HUES48 (cell line): Measurements from ENCODE around the gene SORD.
"Not testable (repeated sequence)": the region's sequence is repeated elsewhere in the genome, so short reads cannot be mapped to it uniquely, and the experiment has no call there.

Source experiments
- H3K27ac ChIP-seq: one replicate; pipeline ENCODE4 v1.7.0; 2013; ENCODE audit warnings: low read depth, low read length, inconsistent platforms
- H3K27me3 ChIP-seq: 2 replicates; pipeline ENCODE4 v1.6.1; 2013; ENCODE audit warnings: mild to moderate bottlenecking, low read length; ENCODE audit not compliant: control insufficient read depth, insufficient read depth
- H3K36me3 ChIP-seq: 2 replicates; pipeline ENCODE4 v1.6.1; 2013; ENCODE audit warnings: low read length; ENCODE audit not compliant: control insufficient read depth, insufficient read depth
- H3K4me1 ChIP-seq: 2 replicates; pipeline ENCODE4 v1.6.1; 2013; ENCODE audit warnings: mild to moderate bottlenecking, low read length; ENCODE audit not compliant: control insufficient read depth, insufficient read depth
- H3K4me3 ChIP-seq: 2 replicates; pipeline ENCODE4 v1.5.1; 2013; ENCODE audit warnings: mild to moderate bottlenecking, low read depth, low read length
- H3K9ac ChIP-seq: 2 replicates; pipeline ENCODE4 v1.6.1; 2013; ENCODE audit warnings: mild to moderate bottlenecking, low read depth, low read length, moderate library complexity
- H3K9me3 ChIP-seq: 2 replicates; pipeline ENCODE4 v1.6.1; 2013; ENCODE audit warnings: low read length; ENCODE audit not compliant: control insufficient read depth, insufficient read depth

Gene SORD

DNA sequence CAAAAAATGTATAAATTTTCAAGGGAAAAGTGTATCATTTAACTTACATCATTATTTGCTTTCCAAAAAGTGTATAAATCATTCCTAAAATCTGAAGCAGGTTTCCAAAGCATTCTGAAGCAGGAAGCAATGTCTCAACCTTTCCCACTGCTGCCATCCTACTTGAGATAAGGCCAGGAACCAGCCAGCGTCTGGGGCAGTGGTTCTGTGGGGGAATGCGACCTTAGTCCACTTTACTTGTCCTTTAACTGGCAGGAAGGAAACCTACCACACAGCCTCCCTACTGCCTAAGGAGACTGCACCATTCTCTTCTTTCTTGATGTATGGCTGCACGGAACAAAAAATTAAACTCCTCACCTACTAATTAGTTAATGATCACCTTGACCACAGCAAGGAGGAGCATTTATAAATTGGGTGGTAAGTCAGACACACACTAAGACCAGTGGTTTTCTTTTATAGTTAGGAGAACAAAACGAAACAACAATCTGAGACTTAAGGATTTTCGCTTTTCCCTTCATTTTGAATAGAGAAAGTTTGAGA lies 3.7 kb downstream of the SORD start:
- Histone ChIP-seq H3K4me1 (peaks cover 8% of the 10 kb centered on the region), H3K9ac (no peak overlapping the region), H3K27me3 (no peaks in the 10 kb centered on the region), H3K27ac (no peak overlapping the region), H3K9me3 (0 out of 2 replicates have a peak, but pooled peaks cover 12% of the 10 kb centered on the region), H3K36me3 (peaks cover 35% of the 10 kb centered on the region), H3K4me3 (no peak overlapping the region)

DNA sequence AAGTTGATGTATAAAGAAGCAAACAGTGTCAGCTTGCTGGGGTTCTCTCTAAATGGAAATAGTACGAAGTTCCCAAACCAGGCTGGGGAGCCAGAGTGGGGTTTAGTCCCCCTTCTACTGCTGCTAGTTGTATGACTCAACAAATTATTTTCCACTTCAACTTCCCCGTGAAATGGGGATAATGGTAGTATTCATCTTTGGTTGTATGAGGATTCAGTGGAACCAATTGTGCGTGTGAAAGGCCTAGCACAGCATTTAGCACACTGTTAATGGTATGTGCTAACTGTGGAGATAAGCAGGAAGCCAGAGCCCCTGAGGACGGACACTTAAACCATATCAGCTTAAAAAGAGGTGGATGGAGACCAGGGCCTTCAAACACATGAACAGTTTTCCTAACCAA lies 4.2 kb downstream of the SORD start:
- H3K4me3 ChIP-seq, result no peak overlapping the region
- peaks cover 35% of the 10 kb centered on the region for H3K36me3 ChIP-seq
- H3K4me1 ChIP-seq, result peaks cover 8% of the 10 kb centered on the region
- 0 out of 2 replicates have a peak, but pooled peaks cover 12% of the 10 kb centered on the region for H3K9me3 ChIP-seq
- H3K27me3 ChIP-seq, result no peaks in the 10 kb centered on the region
- H3K27ac ChIP-seq, result no peak overlapping the region
- no peak overlapping the region for H3K9ac ChIP-seq

DNA sequence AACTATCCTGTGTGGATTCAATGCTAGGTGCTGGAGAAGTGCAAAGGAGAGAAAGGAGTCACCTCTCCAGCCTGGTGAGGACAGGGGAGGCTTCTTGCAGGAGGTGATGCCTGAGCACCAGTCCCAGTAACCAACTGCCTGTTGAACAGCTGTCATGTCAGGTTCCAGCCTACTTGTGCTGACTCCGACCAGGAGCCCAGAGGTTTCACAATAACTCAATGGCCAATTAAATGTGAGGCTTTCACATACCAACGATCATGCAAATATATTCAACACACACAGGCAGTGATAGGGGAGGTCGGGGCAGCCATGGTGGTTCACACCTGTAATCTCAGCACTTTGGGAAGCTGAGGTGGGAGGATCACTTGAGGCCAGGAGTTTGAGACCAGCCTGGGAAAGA lies 7.7 kb downstream of the SORD start:
- no peak overlapping the region for H3K9ac ChIP-seq
- 0 out of 2 replicates have a peak, but pooled peaks cover 12% of the 10 kb centered on the region for H3K9me3 ChIP-seq
- H3K36me3 ChIP-seq, result peaks cover 37% of the 10 kb centered on the region

DNA sequence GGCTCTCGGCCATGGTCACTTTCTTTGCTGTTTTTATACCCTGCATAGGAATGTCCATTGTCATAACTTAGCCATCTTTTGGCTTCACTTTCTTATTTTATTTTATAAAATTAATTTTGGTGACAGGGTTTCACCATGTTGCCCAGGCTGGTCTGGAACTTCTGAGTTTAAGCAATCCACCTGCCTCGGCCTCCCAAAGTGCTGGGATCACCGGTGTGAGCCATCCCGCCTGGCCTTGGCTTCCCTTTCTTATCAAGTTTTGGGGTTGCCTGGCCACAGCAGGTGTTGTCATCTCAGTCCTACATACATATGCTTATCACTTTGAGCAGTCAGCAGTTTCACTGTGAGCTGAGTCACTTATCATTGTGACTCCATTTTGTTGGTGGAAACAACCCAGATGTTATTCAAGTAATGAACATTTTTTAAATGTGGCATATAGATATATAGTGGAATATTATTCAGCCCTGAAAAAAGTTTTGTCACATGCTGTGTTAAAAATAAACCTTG lies 8.6 kb downstream of the SORD start:
- not testable (repeated sequence) for H3K4me1 ChIP-seq, H3K27me3 ChIP-seq, H3K9ac ChIP-seq, H3K4me3 ChIP-seq, H3K27ac ChIP-seq
- Histone ChIP-seq H3K36me3 (peaks cover 41% of the 10 kb centered on the region), H3K9me3 (0 out of 2 replicates have a peak, but pooled peaks cover 12% of the 10 kb centered on the region)

More for the DNA sequence above, 7.7 kb downstream of the SORD start:
- H3K27ac ChIP-seq, result no peak overlapping the region
- no peaks in the 10 kb centered on the region for H3K4me1 ChIP-seq
- no peaks in the 10 kb centered on the region for H3K27me3 ChIP-seq
- no peak overlapping the region for H3K4me3 ChIP-seq

DNA sequence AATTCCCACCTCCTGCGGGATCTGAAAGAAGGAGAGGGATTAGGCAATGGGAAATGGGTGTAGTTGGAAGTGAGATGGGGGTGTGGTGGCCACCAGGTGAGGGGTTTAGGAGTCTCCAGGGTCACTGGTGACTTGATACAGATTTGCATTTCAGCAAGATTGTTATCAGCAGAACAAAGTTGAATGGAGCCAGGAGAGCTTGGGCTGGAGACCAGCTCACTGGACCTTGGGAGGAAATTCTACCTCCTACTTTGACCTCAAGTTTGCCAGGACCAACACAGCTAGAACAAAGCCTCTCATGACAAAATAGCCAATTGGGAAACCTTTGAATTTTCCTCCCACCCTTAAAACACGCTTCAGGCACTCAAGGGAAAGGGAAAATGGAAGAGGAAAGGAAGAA lies 9.5 kb downstream of the SORD start:
- not testable (repeated sequence) for H3K4me3 ChIP-seq, H3K27me3 ChIP-seq, H3K4me1 ChIP-seq, H3K27ac ChIP-seq, H3K9ac ChIP-seq
- peaks cover 32% of the 10 kb centered on the region for H3K36me3 ChIP-seq
- 0 out of 2 replicates have a peak, but pooled peaks cover 12% of the 10 kb centered on the region for H3K9me3 ChIP-seq

DNA sequence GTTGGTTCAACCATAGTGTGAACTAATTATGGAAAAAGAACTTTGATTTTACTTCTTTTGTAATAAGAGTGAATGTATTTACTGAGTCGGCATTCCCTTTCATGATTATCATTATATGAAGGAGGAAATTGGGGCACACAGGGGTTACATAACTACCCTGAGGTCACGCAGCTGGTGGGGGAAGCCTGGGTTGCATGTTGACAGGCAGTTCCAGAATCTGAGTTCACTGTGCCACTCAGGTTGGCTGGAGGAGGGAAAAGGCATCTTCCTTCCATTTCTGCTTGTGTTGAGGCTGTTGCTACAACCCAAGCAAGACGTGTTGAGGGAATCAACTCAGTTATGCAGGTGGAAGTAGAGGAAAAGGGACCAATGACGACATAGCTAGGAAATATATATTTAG lies 11.1 kb downstream of the SORD start:
- peaks cover 26% of the 10 kb centered on the region for H3K36me3 ChIP-seq
- not testable (repeated sequence) for H3K4me3 ChIP-seq, H3K9ac ChIP-seq, H3K9me3 ChIP-seq, H3K4me1 ChIP-seq, H3K27me3 ChIP-seq, H3K27ac ChIP-seq

DNA sequence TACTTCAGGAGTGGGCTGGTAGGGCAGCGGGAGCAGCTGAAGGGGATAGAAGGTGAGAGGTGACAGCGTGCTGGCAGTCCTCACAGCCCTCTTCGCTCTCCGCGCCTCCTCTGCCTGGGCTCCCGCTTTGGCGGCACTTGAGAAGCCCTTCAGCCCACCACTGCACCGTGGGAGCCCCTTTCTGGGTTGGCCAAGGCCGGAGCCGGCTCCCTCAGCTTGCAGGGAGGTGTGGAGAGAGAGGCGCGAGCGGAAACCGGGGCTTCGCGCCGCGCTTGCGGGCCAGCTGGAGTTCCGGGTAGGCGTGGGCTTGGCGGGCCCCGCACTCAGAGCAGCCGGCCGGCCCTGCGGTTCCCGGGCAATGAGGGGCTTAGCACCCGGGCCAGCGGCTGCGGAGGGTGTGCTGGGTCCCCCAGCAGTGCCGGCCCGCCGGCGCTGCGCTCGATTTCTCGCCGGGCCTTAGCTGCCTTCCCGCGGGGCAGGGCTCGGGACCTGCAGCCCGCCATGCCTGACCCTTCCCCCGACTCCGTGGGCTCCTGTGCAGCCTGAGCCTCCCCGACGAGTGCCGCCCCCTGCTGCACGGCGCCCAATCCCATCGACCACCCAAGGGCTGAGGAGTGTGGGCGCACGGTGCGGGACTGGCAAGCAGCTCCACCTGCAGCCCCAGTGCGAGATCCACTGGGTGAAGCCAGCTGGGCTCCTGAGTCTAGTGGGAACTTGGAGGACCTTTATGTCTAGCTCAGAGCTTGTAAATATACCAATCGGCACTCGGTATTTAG lies 11.8 kb downstream of the SORD start:
- not testable (repeated sequence) for H3K4me1 ChIP-seq, H3K4me3 ChIP-seq, H3K27ac ChIP-seq, H3K27me3 ChIP-seq, H3K9ac ChIP-seq, H3K9me3 ChIP-seq
- peaks cover 20% of the 10 kb centered on the region for H3K36me3 ChIP-seq

DNA sequence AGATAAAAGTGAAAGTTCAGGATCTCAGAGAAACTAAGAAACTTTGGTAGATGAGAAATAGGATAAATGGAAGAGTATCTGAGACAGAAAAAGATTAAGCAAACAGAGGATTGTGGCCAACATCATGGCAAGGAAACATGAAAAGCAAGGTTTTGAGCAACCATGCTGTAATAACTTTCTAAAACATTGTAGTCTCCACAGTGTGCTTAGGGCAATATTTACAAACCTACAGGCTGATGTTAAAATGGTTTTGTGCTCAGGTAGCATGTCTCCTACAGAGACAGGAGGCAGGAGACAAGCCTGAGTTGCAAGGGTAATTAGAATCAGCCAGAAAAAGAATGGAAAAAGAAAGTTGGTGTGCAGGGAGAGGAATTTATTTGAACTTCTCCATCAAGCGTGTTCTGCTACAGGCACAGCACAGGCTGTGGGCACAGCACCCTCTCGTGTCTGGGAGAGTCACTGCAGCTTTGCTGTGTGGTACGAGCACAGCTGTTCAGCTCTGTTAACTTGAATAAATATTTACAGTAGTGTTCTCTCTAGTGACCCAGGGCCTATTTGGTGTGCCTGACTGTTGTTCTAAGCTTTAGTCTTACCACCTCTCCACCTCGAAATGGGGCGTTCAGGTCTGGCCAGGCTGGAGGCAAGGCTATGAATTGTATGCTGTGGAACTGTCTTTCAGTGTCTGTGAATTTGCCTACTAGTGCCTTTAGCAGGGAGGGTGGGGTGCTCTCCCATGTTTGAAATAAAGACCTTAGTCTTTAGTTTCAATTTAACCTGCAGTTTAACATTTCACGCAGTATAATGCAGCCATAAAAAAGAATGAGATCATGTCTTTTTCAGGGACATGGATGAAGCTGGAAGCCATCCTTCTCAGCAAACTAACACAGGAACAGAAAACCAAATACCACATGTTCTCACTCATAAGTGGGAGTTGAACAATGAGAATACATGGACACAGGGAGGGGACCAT lies 14.1 kb downstream of the SORD start:
- H3K9ac ChIP-seq, H3K36me3 ChIP-seq, H3K27me3 ChIP-seq, H3K4me3 ChIP-seq, H3K27ac ChIP-seq, H3K4me1 ChIP-seq, H3K9me3 ChIP-seq: not testable (repeated sequence)

DNA sequence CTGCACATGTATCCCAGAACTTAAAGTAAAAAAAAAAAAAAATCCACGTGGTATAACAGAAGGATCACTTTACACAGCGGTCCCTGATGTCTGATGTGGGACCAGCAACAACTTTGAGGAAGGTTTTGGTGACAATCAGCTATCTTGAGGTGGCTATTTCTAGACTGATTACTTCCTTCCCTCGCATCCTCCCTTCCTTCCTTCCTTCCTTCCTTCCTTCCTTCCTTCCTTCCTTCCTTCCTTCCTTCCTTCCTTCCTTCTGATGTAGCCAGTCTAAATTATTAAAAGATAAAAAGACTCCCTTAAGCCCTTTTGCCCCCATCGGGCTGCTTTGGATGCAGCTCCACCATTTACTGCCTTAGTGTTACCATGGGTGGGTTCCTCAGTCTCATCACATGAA lies 14.9 kb downstream of the SORD start:
- H3K4me3 ChIP-seq, result no peak overlapping the region
- H3K9me3 ChIP-seq, result no peaks in the 10 kb centered on the region
- no peaks in the 10 kb centered on the region for H3K4me1 ChIP-seq
- H3K27me3 ChIP-seq, result no peaks in the 10 kb centered on the region
- H3K36me3 ChIP-seq, result peaks cover 8% of the 10 kb centered on the region
- no peak overlapping the region for H3K27ac ChIP-seq
- no peak overlapping the region for H3K9ac ChIP-seq

DNA sequence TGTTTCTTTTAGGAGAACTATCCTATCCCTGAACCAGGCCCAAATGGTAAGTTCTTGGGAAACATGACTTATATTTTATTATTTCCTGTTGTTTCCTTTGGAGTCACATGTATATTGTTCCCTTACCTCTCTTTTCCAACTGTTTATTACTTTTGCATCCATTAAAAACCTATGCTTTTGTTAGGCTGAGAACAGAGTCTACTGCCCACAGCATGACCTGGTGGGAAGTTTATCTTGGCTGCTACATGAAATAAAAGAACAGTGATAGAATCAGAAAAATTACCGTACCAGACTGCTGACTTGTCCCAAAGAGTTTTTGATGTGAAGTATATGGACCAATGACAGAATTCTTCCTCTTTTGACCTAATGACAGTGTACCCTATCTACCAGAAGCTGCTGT lies 17.4 kb downstream of the SORD start:
- not testable (repeated sequence) for H3K27me3 ChIP-seq, H3K27ac ChIP-seq, H3K9me3 ChIP-seq, H3K36me3 ChIP-seq, H3K4me3 ChIP-seq, H3K9ac ChIP-seq, H3K4me1 ChIP-seq

DNA sequence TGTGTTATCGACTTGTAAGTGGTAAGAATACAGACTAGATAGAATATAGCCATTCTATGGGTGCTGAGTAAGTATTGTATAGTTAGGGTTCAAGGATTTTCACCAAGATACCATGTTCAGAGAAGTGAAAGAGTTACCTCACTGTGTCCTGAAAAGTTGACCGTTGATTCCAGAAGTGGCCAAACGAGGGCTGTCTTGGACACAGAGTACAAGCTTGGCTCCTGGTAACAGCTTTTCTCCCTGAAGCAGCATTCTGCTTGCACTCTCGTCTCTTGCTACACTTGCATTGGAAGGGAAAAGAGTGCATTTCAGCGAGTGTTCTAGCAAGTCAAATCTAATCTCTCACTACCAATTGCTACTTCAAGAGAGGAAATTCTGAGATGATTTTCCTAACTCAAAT lies 18.5 kb downstream of the SORD start:
- not testable (repeated sequence) for H3K9me3 ChIP-seq, H3K4me1 ChIP-seq, H3K9ac ChIP-seq, H3K27ac ChIP-seq, H3K4me3 ChIP-seq, H3K27me3 ChIP-seq, H3K36me3 ChIP-seq
